HCT116 (cell line): ENCODE measurements around the gene MED27. TPM values are rescaled to one million over a fixed set of nuclear protein-coding genes. Genes with fewer than 3 reads are reported as not detected.

Experiments used
- ATAC-seq: fragments of 200-7000 bp; cut with Tn5 transposase; 2 replicates; pipeline ENCODE4 v1.9.1; 2020; ENCODE audit warnings: mild to moderate bottlenecking, moderate library complexity
- BruUV-seq: library from RNA; stranded (reverse); fragments of 400-500 nt; replicated peaks from 2 replicates; lab custom pipeline; 2021; lab: Mats Ljungman, UMichigan
- CTCF ChIA-PET: fragments of 300-600 bp; sonication (Branson Sonifier 250); formaldehyde crosslinking; loops from one replicate; lab custom pipeline; 2021; ENCODE audit warnings: antibody characterized with exemption; lab: Charles Lee
- POLR2A ChIA-PET: fragments of 300-600, 350-600 bp; sonication (Branson Sonifier 250); formaldehyde crosslinking; loops from one replicate; lab custom pipeline; 2021; ENCODE audit warnings: antibody characterized with exemption; lab: Charles Lee
- RAD21 ChIA-PET, 2 experiments: fragments of 300-600 bp; sonication (Branson Sonifier 250); formaldehyde crosslinking; loops; one replicate each; lab custom pipeline; 2023; ENCODE audit warnings: low total read pairs in 2 of 2; ENCODE audit not compliant: uncharacterized antibody in 2 of 2, unreplicated experiment in 2 of 2, low non-redundant PET in 1 of 2; lab: Charles Lee
- DNase-seq: peaks from one replicate; pipeline ENCODE4 v3.0.0-alpha.2; 2010; ENCODE audit warnings: low read depth, low spot score
- H2AFZ ChIP-seq: fragments of 200-600 bp; shearing (Covaris generic), sonication (generic); 2 replicates; pipeline ENCODE4 v1.6.1; 2017; ENCODE audit warnings: low read depth, mixed run types, mixed read lengths, antibody characterized with exemption, low read length; ENCODE audit not compliant: poor library complexity, severe bottlenecking
- H3K27ac ChIP-seq: 2 replicates; pipeline ENCODE4 v1.5.1; 2012; ENCODE audit warnings: low read depth, low read length
- H3K27me3 ChIP-seq: fragments of 200-600 bp; sonication (generic); 2 replicates; pipeline ENCODE4 v1.6.1; 2016; ENCODE audit warnings: mixed run types, low read length, mixed read lengths; ENCODE audit not compliant: insufficient read depth
- H3K36me3 ChIP-seq, 2 experiments: fragments of 200-500 bp in 1 of 2; fragments of 200-600 bp in 1 of 2; sonication (Bioruptor generic) in 1 of 2; sonication (generic) in 1 of 2; 2 replicates each; pipeline versions ENCODE4 v1.5.1 to v1.6.1; 2014 to 2016; ENCODE audit warnings: low read length in 2 of 2, inconsistent platforms in 1 of 2, mixed read lengths in 1 of 2, mixed run types in 1 of 2; ENCODE audit not compliant: insufficient read depth in 2 of 2, control insufficient read depth in 1 of 2
- H3K4me1 ChIP-seq, 2 experiments: fragments of 200-600 bp in 1 of 2; sonication (generic) in 1 of 2; 2 replicates each; pipeline versions ENCODE4 v1.5.1 to v1.6.1; 2012 to 2017; ENCODE audit warnings: low read length in 2 of 2, inconsistent platforms in 1 of 2, mild to moderate bottlenecking in 1 of 2, mixed read lengths in 1 of 2, mixed run types in 1 of 2, moderate library complexity in 1 of 2; ENCODE audit not compliant: insufficient read depth in 2 of 2, control insufficient read depth in 1 of 2
- H3K4me2 ChIP-seq: fragments of 200-600 bp; sonication (generic); 2 replicates; pipeline ENCODE4 v1.6.1; 2017; ENCODE audit warnings: mixed run types, low read length, mixed read lengths
- H3K4me3 ChIP-seq, 2 experiments: fragments of 200-600 bp in 1 of 2; sonication (generic) in 1 of 2; replicated peaks in 1 of 2; 2 replicates each; pipeline ENCODE4 v1.5.1; 2011 to 2016; ENCODE audit warnings: low read length in 2 of 2, control low read depth in 1 of 2, low read depth in 1 of 2, mild to moderate bottlenecking in 1 of 2, mixed read lengths in 1 of 2, mixed run types in 1 of 2
- H3K79me2 ChIP-seq: fragments of 200-600 bp; sonication (generic); 2 replicates; pipeline ENCODE4 v1.6.1; 2017; ENCODE audit warnings: mild to moderate bottlenecking, mixed run types, low read length, moderate library complexity, mixed read lengths; ENCODE audit not compliant: insufficient read depth
- H3K9ac ChIP-seq: fragments of 200-600 bp; sonication (generic); 2 replicates; pipeline ENCODE4 v1.6.1; 2016; ENCODE audit warnings: low read length, mixed read lengths
- H3K9me2 ChIP-seq: fragments of 200-600 bp; sonication (generic), shearing (Covaris generic); 2 replicates; pipeline ENCODE4 v1.6.1; 2017; ENCODE audit warnings: mixed run types, mild to moderate bottlenecking, moderate library complexity; ENCODE audit not compliant: insufficient read depth
- H3K9me3 ChIP-seq, 2 experiments: fragments of 200-500 bp in 1 of 2; fragments of 200-600 bp in 1 of 2; sonication (Bioruptor generic) in 1 of 2; sonication (generic) in 1 of 2; 2 replicates each; pipeline ENCODE4 v1.6.1; 2014 to 2017; ENCODE audit warnings: low read length in 2 of 2, mixed read lengths in 2 of 2, inconsistent platforms in 1 of 2, low read depth in 1 of 2, mild to moderate bottlenecking in 1 of 2, mixed run types in 1 of 2, moderate library complexity in 1 of 2; ENCODE audit not compliant: control insufficient read depth in 1 of 2, insufficient read depth in 1 of 2
- H4K20me1 ChIP-seq: fragments of 200-600 bp; sonication (generic), shearing (Covaris generic); 2 replicates; pipeline ENCODE4 v1.6.1; 2017; ENCODE audit warnings: mixed run types, mild to moderate bottlenecking, moderate library complexity; ENCODE audit not compliant: insufficient read depth
- ATF3 ChIP-seq: IDR thresholded peaks from 2 replicates; pipeline ENCODE4 v1.6.1; 2012
- CBX3 ChIP-seq: IDR thresholded peaks from 2 replicates; pipeline ENCODE4 v1.6.1; 2012; ENCODE audit warnings: low read depth
- CTCF ChIP-seq, 3 experiments: fragments of 200-600 bp in 1 of 3; sonication (generic) in 1 of 3; IDR thresholded peaks in 2 of 3; conservative IDR thresholded peaks in 1 of 3; 2 replicates each; pipeline ENCODE4 v1.5.1; 2012 to 2017; ENCODE audit warnings: low read depth in 2 of 3, low read length in 2 of 3, antibody characterized with exemption in 1 of 3, borderline replicate concordance in 1 of 3, control low read depth in 1 of 3, mild to moderate bottlenecking in 1 of 3, mixed read lengths in 1 of 3, mixed run types in 1 of 3, moderate library complexity in 1 of 3; ENCODE audit not compliant: insufficient read depth in 1 of 3
- ELF1 ChIP-seq: IDR thresholded peaks from 2 replicates; pipeline ENCODE4 v1.6.1; 2012; ENCODE audit warnings: low read depth, borderline replicate concordance
- EZH2phosphoT487 ChIP-seq: fragments of 200-600 bp; IDR thresholded peaks from 2 replicates; pipeline ENCODE4 v1.6.1; 2018; ENCODE audit warnings: antibody characterized with exemption, borderline replicate concordance
- POLR2A ChIP-seq: IDR thresholded peaks from 2 replicates; pipeline ENCODE4 v1.7.0; 2011; ENCODE audit warnings: borderline replicate concordance; ENCODE audit not compliant: insufficient read depth, insufficient read length; ENCODE audit errors: extremely low read depth
- REST ChIP-seq: IDR thresholded peaks from 2 replicates; pipeline ENCODE4 v1.6.1; 2012; ENCODE audit warnings: low read depth
- intact Hi-C: fragments of 100-400 bp; cut with micrococcal nuclease; formaldehyde crosslinking; loops from 2 replicates; pipeline ENCODE4 v1.10.0; 2022
- total RNA-seq: library from RNA; stranded (reverse); gene quantifications from one replicate; pipeline ENCODE4 v1.2.1, GENCODE V29; 2021; ENCODE audit not compliant: unreplicated experiment

Gene MED27
- total RNA-seq, 1 experiment from 2014 or later = 26.9 TPM

GRCh38 chr9:131910572-131910971 is 169.1 kb downstream of the MED27 start (continued):
- no peak for TF ChIP-seq EZH2phosphoT487
- no peak for TF ChIP-seq CTCF (IDR thresholded peaks at IDR 0.05 in 2 of 3, conservative IDR thresholded peaks at IDR 0.05 in 1 of 3; ENCODE audit: borderline replicate concordance in 1 of 3, insufficient read depth in 1 of 3, low read depth in 2 of 3, low read length in 2 of 3)
- no peak for TF ChIP-seq CBX3

- H3K9me3 ChIP-seq = no peaks in the 10 kb centered on the region
- POLR2A ChIA-PET = no interaction called here
- H3K27me3 ChIP-seq = no peaks in the 10 kb centered on the region
- CTCF ChIA-PET = no interaction called here
- no peak overlapping the region for H3K4me2 ChIP-seq
- no peak overlapping the region for H3K9ac ChIP-seq
- DNase-seq (no peak), ATAC-seq (no peak)
- H3K79me2 ChIP-seq = no peaks in the 10 kb centered on the region
- no TSS peak for BruUV-seq
- intact Hi-C loops = no loop called here
- H3K4me1 ChIP-seq = no peaks in the 10 kb centered on the region
- H3K27ac ChIP-seq = no peak overlapping the region
- RAD21 ChIA-PET = no interaction called here
- H3K36me3 ChIP-seq = no peaks in the 10 kb centered on the region
- H2AFZ ChIP-seq = no peak overlapping the region
- no peak overlapping the region for H3K4me3 ChIP-seq
- H3K9me2 ChIP-seq = no peaks in the 10 kb centered on the region
- no peaks in the 10 kb centered on the region for H4K20me1 ChIP-seq
- no peak for TF ChIP-seq ELF1
- no peak for TF ChIP-seq REST
- no peak for TF ChIP-seq ATF3
- no peak for TF ChIP-seq EZH2phosphoT487
- TF ChIP-seq CTCF (IDR thresholded peaks at IDR 0.05 in 2 of 3, conservative IDR thresholded peaks at IDR 0.05 in 1 of 3; ENCODE audit: borderline replicate concordance in 1 of 3, insufficient read depth in 1 of 3, low read depth in 2 of 3, low read length in 2 of 3) = no peak
- TF ChIP-seq POLR2A = no peak
These were observed 174.5 kb downstream of the MED27 start for GRCh38 chr9:131905144-131905543.
